K562 (cell line): ENCODE results near the gene APC2. TPM values are rescaled to one million over a fixed set of nuclear protein-coding genes. Genes with fewer than 3 reads are reported as not detected.

Source experiments
- ATAC-seq: fragments of 200-7000 bp; cut with Tn5 transposase; 3 replicates; pipeline ENCODE4 v1.9.1; 2020; ENCODE audit warnings: moderate library complexity
- BruUV-seq: library from RNA; stranded (reverse); fragments of 400-500 nt; replicated peaks from 2 replicates; lab custom pipeline; 2021; lab: Mats Ljungman, UMichigan
- CTCF ChIA-PET: fragments of 300-600 bp; formaldehyde crosslinking; extraction: SDS; loops from one replicate; lab custom pipeline; 2021; ENCODE audit warnings: low intra/inter-chr PET ratio; lab: Yijun Ruan, JAX
- POLR2A ChIA-PET: fragments of 300-600, 350-650 bp; sonication (Branson Sonifier 250); formaldehyde crosslinking; extraction: SDS; loops from one replicate; lab custom pipeline; 2021; ENCODE audit warnings: antibody characterized with exemption, inconsistent platforms; lab: Yijun Ruan, JAX
- DNase-seq, 4 experiments: peaks; one replicate each; pipeline versions ENCODE4 v3.0.0 to v3.0.0-alpha.2; 2011 to 2018; ENCODE audit warnings: low spot score in 3 of 4, mixed read lengths in 3 of 4; ENCODE audit errors: extremely low read depth in 1 of 4
- FAIRE-seq: peaks from 2 replicates; lab custom pipeline; 2011; peaks lifted over from hg19 to GRCh38; lab: Jason Lieb, UNC
- H2AFZ ChIP-seq: 2 replicates; pipeline ENCODE4 v1.6.0; 2011; ENCODE audit warnings: low read depth, low read length, control low read depth, inconsistent platforms
- H3K27ac ChIP-seq: fragments of 200-600 bp; 3 replicates; pipeline ENCODE4 v1.8.0; 2011; ENCODE audit warnings: low read depth, mild to moderate bottlenecking, control low read depth, inconsistent platforms, low read length, moderate library complexity, mixed read lengths; ENCODE audit errors: extremely low read depth
- H3K27me3 ChIP-seq, 2 experiments: fragments of 300-600 bp in 1 of 2; 2 replicates in 1 of 2; 3 replicates in 1 of 2; pipeline versions ENCODE4 v1.6.0 to v1.8.0; 2011; ENCODE audit warnings: inconsistent platforms in 2 of 2, low read length in 2 of 2, mild to moderate bottlenecking in 1 of 2, mixed read lengths in 1 of 2, moderate library complexity in 1 of 2; ENCODE audit not compliant: control insufficient read depth in 2 of 2, insufficient read depth in 2 of 2
- H3K36me3 ChIP-seq: fragments of 300-600 bp; 3 replicates; pipeline ENCODE4 v1.8.0; 2011; ENCODE audit warnings: mild to moderate bottlenecking, low read length, inconsistent platforms; ENCODE audit not compliant: control insufficient read depth, insufficient read depth
- H3K4me1 ChIP-seq, 2 experiments: fragments of 200-600 bp in 1 of 2; replicated peaks in 1 of 2; 2 replicates in 1 of 2; 3 replicates in 1 of 2; pipeline versions ENCODE4 v1.5.1 to v1.8.0; 2011; ENCODE audit warnings: inconsistent platforms in 2 of 2, low read length in 2 of 2, mild to moderate bottlenecking in 1 of 2, mixed read lengths in 1 of 2, moderate library complexity in 1 of 2; ENCODE audit not compliant: control insufficient read depth in 2 of 2, insufficient read depth in 2 of 2
- H3K4me2 ChIP-seq: 2 replicates; pipeline ENCODE4 v1.6.1; 2011; ENCODE audit warnings: low read length, control low read depth, inconsistent platforms, mixed read lengths; ENCODE audit not compliant: insufficient read depth
- H3K4me3 ChIP-seq: fragments of 200-600 bp; sonication (generic), shearing (Covaris generic); 2 replicates; pipeline ENCODE4 v1.5.1; 2016; ENCODE audit warnings: control low read depth, inconsistent platforms
- H3K79me2 ChIP-seq: fragments of 200-600 bp; 3 replicates; pipeline ENCODE4 v1.8.0; 2011; ENCODE audit warnings: low read length, inconsistent platforms; ENCODE audit not compliant: control insufficient read depth, insufficient read depth
- H3K9ac ChIP-seq, 2 experiments: 2 replicates each; pipeline versions ENCODE4 v1.6.0 to v1.6.1; 2011; ENCODE audit warnings: low read depth in 2 of 2, low read length in 2 of 2, control low read depth in 1 of 2, inconsistent platforms in 1 of 2, mild to moderate bottlenecking in 1 of 2, mixed read lengths in 1 of 2; ENCODE audit not compliant: insufficient read depth in 1 of 2
- H3K9me1 ChIP-seq: one replicate; pipeline ENCODE4 v1.6.0; 2011; ENCODE audit warnings: inconsistent platforms, mild to moderate bottlenecking, low read length, moderate library complexity; ENCODE audit not compliant: control insufficient read depth, insufficient read depth
- H3K9me3 ChIP-seq: replicated peaks from 2 replicates; pipeline ENCODE4 v1.5.1; 2011; ENCODE audit warnings: low read depth, low read length, inconsistent platforms; ENCODE audit not compliant: control insufficient read depth, insufficient read depth
- H4K20me1 ChIP-seq: replicated peaks from 2 replicates; pipeline ENCODE4 v1.6.1; 2011; ENCODE audit warnings: low read length, inconsistent platforms, mixed read lengths; ENCODE audit not compliant: control insufficient read depth, insufficient read depth
- BCOR ChIP-seq: fragments of 450-650 bp; IDR thresholded peaks from 2 replicates; pipeline ENCODE4 v1.6.1; 2016
- CEBPB ChIP-seq: fragments of 450-650 bp; IDR thresholded peaks from 2 replicates; pipeline ENCODE4 v1.6.1; 2016; ENCODE audit warnings: missing genetic modification characterization, missing compliant biosample characterization
- EGR1 ChIP-seq: fragments of 450-650 bp; conservative IDR thresholded peaks from 2 replicates; pipeline ENCODE4 v1.6.1; 2017; ENCODE audit warnings: mild to moderate bottlenecking
- ETV5 ChIP-seq: sonication (generic); formaldehyde crosslinking; IDR thresholded peaks from 2 replicates; pipeline ENCODE4 v1.4.0; 2020; ENCODE audit warnings: low read depth, mild to moderate bottlenecking, missing genetic modification reagents
- GTF2F1 ChIP-seq: IDR thresholded peaks from 2 replicates; pipeline ENCODE4 v1.6.1; 2011; ENCODE audit warnings: low read depth, low read length, improper control_type of control experiment
- MYNN ChIP-seq, 2 experiments: sonication (generic); formaldehyde crosslinking in 1 of 2; IDR thresholded peaks; 2 replicates each; pipeline versions ENCODE4 v1.5.0 to v1.6.1; 2016 to 2020; ENCODE audit warnings: antibody characterized with exemption in 1 of 2, missing genetic modification reagents in 1 of 2
- NR4A1 ChIP-seq, 2 experiments: fragments of 250-450 bp in 1 of 2; fragments of 450-650 bp in 1 of 2; sonication (Bioruptor Pico) in 1 of 2; IDR thresholded peaks; 2 replicates each; pipeline versions ENCODE4 v1.4.0 to v1.6.1; 2016 to 2020; ENCODE audit warnings: mild to moderate bottlenecking in 2 of 2, missing compliant biosample characterization in 1 of 2, missing genetic modification characterization in 1 of 2, moderate library complexity in 1 of 2
- RHOXF2B ChIP-seq: fragments of 250-450 bp; sonication (Bioruptor Pico); conservative IDR thresholded peaks from 2 replicates; pipeline ENCODE4 v1.5.1; 2021
- ZNF12 ChIP-seq: sonication (generic); formaldehyde crosslinking; IDR thresholded peaks from 2 replicates; pipeline ENCODE4 v1.4.0; 2020; ENCODE audit warnings: mild to moderate bottlenecking, missing genetic modification reagents
- ZNF224 ChIP-seq: sonication (generic); formaldehyde crosslinking; IDR thresholded peaks from 2 replicates; pipeline ENCODE4 v1.8.0; 2022; ENCODE audit warnings: mild to moderate bottlenecking, missing genetic modification reagents
- ZNF274 ChIP-seq: IDR thresholded peaks from 2 replicates; pipeline ENCODE4 v1.6.1; 2011; ENCODE audit warnings: low read depth, mild to moderate bottlenecking, low read length, moderate library complexity, borderline replicate concordance
- ZNF589 ChIP-seq: fragments of 200-800 bp; sonication (Bioruptor generic); IDR thresholded peaks from 2 replicates; pipeline ENCODE4 v1.6.1; 2016; ENCODE audit warnings: low read depth, missing genetic modification characterization, missing compliant biosample characterization
- WGBS: fragments of 100-300 bp; shearing (Covaris generic); methylation state at CpG from one replicate; pipeline ENCODE4 v1.1.6; 2016; ENCODE audit warnings: low coverage, mixed read lengths; ENCODE audit not compliant: insufficient coverage; ENCODE audit errors: missing lambda C conversion rate; 5-methylcytosine and 5-hydroxymethylcytosine counted together
- in situ Hi-C: fragments of 300-500 bp; cut with MboI; formaldehyde crosslinking; loops from 4 replicates; pipeline ENCODE4 v1.15.0; 2018; ENCODE audit warnings: inconsistent platforms, mixed read lengths
- intact Hi-C: fragments of 100-400 bp; cut with micrococcal nuclease; formaldehyde crosslinking; loops from 2 replicates; pipeline ENCODE4 v1.14.2; 2022
- polyA plus RNA-seq, 8 experiments: library from polyadenylated mRNA; depleted of rRNA in 4 of 8; stranded (reverse) in 5 of 8; unstranded in 3 of 8; fragments of >200 nt; fragmentation: Nextera tagmentation in 2 of 8; fragmentation: Illumina TruSeq in 1 of 8; extraction: Ambion mirVana in 2 of 8; extraction: Trizol in 1 of 8; gene quantifications; 2 replicates each; pipeline versions ENCODE4 v1.2.1 to v1.2.3, GENCODE V29; 2011 to 2014; ENCODE audit warnings: inconsistent platforms in 1 of 8, missing spikeins in 1 of 8
- total RNA-seq, 7 experiments: library from RNA; depleted of rRNA in 6 of 7; stranded (reverse); fragments of >200 nt in 6 of 7; fragmentation: Illumina TruSeq in 2 of 7; extraction: Trizol in 2 of 7; gene quantifications; 2 replicates each; pipeline versions ENCODE4 v1.2.1 to v1.2.3, GENCODE V29; 2011 to 2021; ENCODE audit warnings: low replicate concordance in 1 of 7
- TF ChIP-seq, protein P1 (sequence below): sonication (generic); formaldehyde crosslinking; IDR thresholded peaks from 2 replicates; pipeline ENCODE4 v1.8.1; 2023; ENCODE audit warnings: mild to moderate bottlenecking, missing genetic modification reagents, moderate library complexity

APC2 gene
- total and polyA plus RNA-seq, 9 of the 15 experiments (the other 6 are each of a cell fraction or from before 2014, with no cell fraction given) = 0.01 to 0.40 (median 0.05) TPM; not detected in 3

DNA sequence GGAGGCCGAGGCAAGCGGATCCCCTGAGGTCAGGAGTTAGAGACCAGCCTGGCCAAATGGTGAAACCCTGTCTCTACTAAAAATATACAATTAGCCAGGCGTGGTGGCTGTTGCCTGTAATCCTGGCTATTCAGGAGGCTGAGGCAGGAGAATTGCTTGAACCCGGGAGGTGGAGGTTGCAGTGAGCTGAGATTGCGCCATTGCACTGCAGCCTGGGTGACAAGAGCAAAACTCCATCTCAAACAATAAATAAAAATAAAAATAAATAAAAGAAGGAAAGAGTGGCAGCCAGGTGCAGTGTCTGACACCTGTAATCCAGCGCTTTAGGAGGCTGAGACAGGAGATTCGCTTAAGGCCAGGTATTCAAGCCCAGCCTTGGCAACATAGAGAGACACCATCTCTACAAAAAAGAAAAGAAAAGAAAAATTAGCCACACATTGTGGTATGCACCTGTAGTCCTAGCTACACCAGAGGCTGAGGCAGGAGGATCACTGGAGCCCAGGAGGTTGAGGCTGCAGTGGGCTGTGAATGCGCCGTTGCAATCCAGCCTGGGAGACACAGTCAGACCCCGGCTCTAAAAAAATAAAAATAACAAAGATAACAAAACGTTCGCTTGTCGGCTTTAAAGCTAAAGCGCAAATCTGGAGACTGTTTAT lies 52.6 kb downstream of the APC2 start:
- no TSS peak for BruUV-seq

DNA sequence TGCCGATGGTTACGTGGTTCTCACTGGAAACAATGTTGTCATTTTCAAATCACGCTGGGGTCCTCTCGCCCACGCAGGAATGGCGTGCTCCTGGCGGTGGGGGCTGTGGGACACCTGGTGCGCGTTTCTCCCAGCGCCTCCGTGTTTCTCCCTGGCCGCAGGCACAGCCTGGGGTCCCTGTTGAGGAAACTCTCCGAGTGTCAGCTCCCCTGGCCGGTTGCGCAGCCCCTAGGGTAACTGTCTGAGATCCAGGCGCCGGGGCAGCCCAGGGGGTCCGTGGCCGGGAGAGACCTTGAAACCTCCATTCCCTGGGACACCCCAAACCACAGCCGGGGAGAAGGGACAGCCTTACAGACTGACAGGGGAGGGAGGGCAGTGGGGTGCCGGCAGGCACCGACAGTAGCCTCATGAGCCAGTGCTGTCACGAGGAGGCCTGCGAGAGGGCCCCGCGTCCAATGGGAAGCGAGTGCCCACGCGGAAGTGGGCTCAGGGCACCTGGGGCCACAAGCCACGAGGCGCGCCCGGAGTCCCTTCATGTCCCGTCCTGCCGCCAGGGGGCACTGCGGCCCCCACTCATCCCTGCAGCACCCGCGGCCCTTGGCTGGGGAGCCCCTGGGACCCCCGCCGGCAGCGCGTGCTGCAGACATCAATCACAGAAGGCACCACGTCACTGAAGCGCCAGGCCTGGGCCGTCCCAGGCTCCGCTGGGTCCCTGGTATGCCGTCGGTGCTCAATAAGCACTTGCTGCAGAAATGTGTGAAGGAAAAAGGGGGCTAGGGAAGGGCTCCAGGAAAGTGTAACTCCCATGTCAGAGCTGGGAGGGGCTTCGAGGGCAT lies 53.4 kb downstream of the APC2 start:
- H2AFZ ChIP-seq = peak overlapping the region; percentile 95
- H3K4me3 ChIP-seq = peak overlapping the region; percentile 23
- H3K79me2 ChIP-seq = no peaks in the 10 kb centered on the region
- no peaks in the 10 kb centered on the region for H3K9me1 ChIP-seq
- peaks cover 10% of the 10 kb centered on the region; the same call in 2 of the 3 replicates for H3K36me3 ChIP-seq
- peak overlapping the region; percentile 68 for H3K27ac ChIP-seq
- intact Hi-C loops (no loop called here), in situ Hi-C loops (no loop called here)
- H3K9me3 ChIP-seq = no peaks in the 10 kb centered on the region
- ChIA-PET POLR2A (no interaction called here), CTCF (no interaction called here)
- ATAC-seq = peak; percentile 66
- H3K9ac ChIP-seq = peak overlapping the region; percentile 73 to 93
- no peak for FAIRE-seq
- TSS peak; percentile 55 for BruUV-seq
- peak overlapping the region; percentile 77 for H3K4me2 ChIP-seq
- DNase-seq = peak; percentile 76 to 87 (median 84)
- no peaks in the 10 kb centered on the region for H3K27me3 ChIP-seq
- peaks cover 9 to 65% of the 10 kb centered on the region in 2 experiments for H3K4me1 ChIP-seq
- WGBS = 8% methylated on average over 46 of the region's 49 CpGs
- no peaks in the 10 kb centered on the region for H4K20me1 ChIP-seq
- TF ChIP-seq ZNF589 (CRISPR knock-in tag) (no peak), MYNN (IDR thresholded peaks at IDR 0.05) (peak; percentile 53; the same call in 1 of the 2 replicates), MYNN (CRISPR knock-in tag; IDR thresholded peaks at IDR 0.05) (no peak), ZNF224 (CRISPR knock-in tag) (0 out of 2 replicates have a peak, but pooled peaks have one; percentile 32), RHOXF2B (no peak), ETV5 (CRISPR knock-in tag) (0 out of 2 replicates have a peak, but pooled peaks have one; percentile 57), NR4A1 (CRISPR knock-in tag; IDR thresholded peaks at IDR 0.05) (no peak), NR4A1 (tag; IDR thresholded peaks at IDR 0.05) (peak; percentile 54; the same call in 1 of the 2 replicates), GTF2F1 (no peak)
- TF ChIP-seq, protein P1, sequence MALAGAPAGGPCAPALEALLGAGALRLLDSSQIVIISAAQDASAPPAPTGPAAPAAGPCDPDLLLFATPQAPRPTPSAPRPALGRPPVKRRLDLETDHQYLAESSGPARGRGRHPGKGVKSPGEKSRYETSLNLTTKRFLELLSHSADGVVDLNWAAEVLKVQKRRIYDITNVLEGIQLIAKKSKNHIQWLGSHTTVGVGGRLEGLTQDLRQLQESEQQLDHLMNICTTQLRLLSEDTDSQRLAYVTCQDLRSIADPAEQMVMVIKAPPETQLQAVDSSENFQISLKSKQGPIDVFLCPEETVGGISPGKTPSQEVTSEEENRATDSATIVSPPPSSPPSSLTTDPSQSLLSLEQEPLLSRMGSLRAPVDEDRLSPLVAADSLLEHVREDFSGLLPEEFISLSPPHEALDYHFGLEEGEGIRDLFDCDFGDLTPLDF (CRISPR knock-in tag) = peak; percentile 67; the same call in 1 of the 2 replicates

More for the DNA sequence above, 52.6 kb downstream of the APC2 start:
- FAIRE-seq = no peak
- no peak for DNase-seq
- Histone ChIP-seq H3K4me1 (peaks cover 9 to 66% of the 10 kb centered on the region in 2 experiments), H3K79me2 (no peaks in the 10 kb centered on the region), H3K9me3 (no peaks in the 10 kb centered on the region)
- TF ChIP-seq CEBPB (tag) = peak; percentile 66
- TF ChIP-seq BCOR = 0 out of 2 replicates have a peak, but pooled peaks have one; percentile 20
- no peak for TF ChIP-seq ZNF274
- TF ChIP-seq EGR1 = no peak
- TF ChIP-seq ZNF12 (CRISPR knock-in tag) = 0 out of 2 replicates have a peak, but pooled peaks have one; percentile 1
- TF ChIP-seq, all 486 proteins: peak for 3
- Histone ChIP-seq H3K27ac (peak overlapping the region; percentile 68), H3K27me3 (no peaks in the 10 kb centered on the region), H3K4me3 (peak overlapping the region; percentile 23), H3K9me1 (no peaks in the 10 kb centered on the region), H3K9ac (peak overlapping the region; percentile 73 to 93), H3K4me2 (peak overlapping the region; percentile 77), H2AFZ (peak overlapping the region; percentile 95), H3K36me3 (peaks cover 10% of the 10 kb centered on the region; the same call in 2 of the 3 replicates), H4K20me1 (no peaks in the 10 kb centered on the region)
- intact Hi-C loops = no loop called here
- WGBS = 48% methylated on average over 14 of the region's 14 CpGs
- ChIA-PET CTCF (no interaction called here), POLR2A (interaction anchor here (1.4 kb wide), 1 partner anchor 12 kb away, joined by 3 read pairs; the partner anchor contains the start of gene REEP6)
- ATAC-seq = no peak
- in situ Hi-C loops = no loop called here
